ENCODE measurements around the gene CELA1.
"Not testable (repeated sequence)": the region's sequence is repeated elsewhere in the genome, so short reads cannot be mapped to it uniquely, and the experiment has no call there.

The CELA1 gene

DNA sequence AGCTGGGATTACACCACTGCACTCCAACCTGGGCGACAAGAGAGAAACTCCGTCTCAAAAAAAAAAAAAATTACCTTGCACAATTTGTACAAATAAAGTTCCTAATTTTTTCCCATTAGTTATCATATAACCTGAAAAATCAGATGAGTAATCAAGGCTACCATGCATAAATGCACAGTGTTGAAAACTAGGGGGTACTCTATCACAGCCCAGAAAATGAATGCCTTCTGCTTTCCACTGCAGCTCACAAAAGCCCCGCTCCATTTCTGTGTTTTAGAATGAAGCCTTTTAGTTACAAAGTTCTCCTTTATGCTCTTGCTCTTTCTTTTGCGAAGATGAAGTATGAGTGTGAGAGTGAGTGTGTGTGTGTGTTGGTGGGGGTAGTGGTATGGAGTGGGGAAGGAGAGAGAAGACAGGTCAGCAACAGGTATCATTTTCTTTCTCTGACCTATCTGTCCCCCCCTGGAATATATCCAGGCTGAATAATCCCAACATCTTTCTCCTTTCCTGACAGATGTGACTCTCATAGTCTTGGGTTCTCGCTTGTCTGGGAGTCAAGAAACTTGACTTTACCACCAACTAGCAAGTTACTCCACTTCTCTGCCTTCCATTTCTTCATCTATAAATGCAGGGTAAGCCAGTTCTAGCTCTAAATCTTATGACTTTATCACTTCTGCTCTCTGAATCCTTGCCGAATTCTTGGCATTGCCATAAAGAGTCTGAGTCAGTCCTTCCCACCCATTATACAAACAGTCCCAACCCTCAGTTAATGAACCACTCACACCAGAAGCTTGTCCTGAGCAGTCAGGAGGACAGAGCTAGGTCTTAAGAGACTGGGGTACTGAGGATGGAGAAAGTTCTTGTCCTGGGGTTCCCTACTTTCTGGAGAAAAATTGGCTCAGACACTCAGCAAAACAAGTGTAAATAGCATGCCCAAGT, 38.6 kb downstream of the CELA1 start:
- no peak for DNase-seq (ENCODE audit: low read depth)

- no peak for DNase-seq (ENCODE audit: low read depth)
Measured at GRCh38 chr12:51306507-51306906, 40.0 kb downstream of the CELA1 start.

GRCh38 chr12:51300768-51301167, 45.7 kb downstream of the CELA1 start:
- not testable (repeated sequence) for DNase-seq (ENCODE audit: low read depth)

DNA sequence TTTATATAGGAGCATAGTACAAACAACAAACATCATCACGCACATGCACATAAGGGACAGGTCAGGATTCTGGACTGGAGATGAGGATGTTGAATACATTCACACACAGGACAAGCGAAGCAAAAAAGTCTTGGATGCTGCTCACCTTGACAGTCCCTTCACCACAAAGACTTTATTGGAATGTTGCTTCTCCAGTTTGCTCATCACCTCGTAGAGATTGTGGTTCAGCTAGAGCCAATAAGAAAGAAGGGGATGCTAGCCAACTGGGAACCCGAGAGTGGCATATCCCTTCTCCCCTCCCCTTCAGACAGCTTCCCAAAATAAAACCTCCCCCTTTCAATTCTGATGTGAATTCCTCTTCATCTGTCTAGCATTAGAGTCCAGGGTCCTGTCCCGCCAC, 50.8 kb downstream of the CELA1 start:
- DNase-seq (ENCODE audit: low read depth) = no peak

- not testable (repeated sequence) for DNase-seq (ENCODE audit: low read depth)
Measured at GRCh38 chr12:51294097-51294496, 52.4 kb downstream of the CELA1 start.

DNA sequence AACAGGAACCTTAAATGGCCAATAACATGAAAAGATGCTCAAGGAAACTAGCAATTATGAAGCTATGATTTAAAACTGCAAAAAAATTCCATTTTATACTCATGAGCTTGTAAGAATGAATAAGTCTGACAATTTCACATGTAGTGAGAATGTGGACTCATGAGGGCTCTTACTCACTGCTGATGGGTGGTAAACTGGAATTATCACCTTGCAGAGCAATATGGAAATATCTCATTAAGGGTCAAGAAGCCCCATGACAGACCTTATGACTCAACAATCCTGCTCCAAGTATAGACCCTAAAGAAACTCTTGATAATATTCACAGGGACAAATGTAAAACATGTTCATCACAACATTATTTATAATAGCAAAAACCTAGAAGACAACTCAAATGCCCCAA, 52.8 kb downstream of the CELA1 start:
- no peak for DNase-seq (ENCODE audit: low read depth)

DNA sequence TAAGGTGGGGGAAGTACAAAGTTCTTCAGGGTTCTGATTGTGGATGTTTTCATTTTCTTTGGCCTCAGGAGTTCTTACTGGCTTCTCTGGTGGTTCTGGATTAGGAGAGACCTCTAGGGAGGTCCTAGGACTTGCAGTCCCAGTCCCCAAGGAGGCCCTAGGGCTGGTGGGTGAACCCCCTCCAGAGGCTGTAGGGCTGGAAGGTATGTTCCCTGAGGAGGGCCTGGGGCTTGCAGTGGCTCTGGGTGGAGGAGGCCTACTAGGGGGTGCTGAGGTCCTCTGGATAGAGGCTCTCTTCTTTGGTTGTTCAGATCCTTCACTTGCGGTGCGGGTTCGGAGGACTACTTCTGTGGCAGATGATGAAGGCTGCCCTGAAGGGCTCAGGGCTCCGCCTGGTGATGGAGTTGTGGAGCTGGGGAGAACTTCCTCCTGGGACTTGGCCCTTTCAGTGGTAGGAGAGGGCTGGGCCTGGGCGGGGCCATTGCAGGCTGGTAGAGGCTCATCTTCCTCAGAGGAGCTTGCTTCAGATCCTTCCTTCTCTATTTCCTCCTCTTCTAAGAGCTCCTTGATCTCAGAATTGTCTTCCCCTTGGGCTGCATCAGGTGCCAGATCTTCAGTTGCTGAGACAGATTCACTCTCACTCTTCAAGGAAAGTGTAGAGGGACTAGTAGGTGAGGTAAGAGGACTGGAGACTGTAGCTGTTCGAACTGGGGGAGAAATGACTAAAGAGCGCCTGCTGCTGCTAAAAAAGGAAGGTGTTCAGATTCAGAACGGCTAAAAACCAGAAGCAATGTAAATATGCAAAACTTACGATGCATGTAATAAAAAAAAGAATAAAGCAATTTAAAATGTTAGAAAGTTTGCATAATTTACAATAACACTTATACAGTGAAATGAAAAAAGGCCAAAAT, 54.6 kb downstream of the CELA1 start:
- DNase-seq (ENCODE audit: low read depth) = not testable (repeated sequence)

DNA sequence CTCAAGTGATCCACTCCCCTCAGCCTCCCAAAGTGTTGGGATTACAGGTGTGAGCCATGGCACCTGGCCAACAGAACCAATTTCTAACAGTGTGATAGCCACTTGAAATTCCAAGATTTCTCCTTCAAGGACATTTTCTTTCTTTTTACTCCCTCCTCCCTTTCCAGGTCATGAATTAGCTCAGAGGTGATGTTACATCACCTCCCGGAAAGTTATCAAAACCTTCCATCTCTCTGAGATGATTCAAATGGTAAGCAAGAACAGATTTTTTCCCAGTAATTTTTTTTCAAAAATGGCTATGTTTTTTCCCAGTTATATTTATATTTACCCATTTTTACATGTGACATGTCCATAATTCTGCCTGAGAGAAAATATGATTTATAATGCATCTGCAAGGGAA, 60.6 kb downstream of the CELA1 start:
- DNase-seq (ENCODE audit: low read depth) = no peak

DNA sequence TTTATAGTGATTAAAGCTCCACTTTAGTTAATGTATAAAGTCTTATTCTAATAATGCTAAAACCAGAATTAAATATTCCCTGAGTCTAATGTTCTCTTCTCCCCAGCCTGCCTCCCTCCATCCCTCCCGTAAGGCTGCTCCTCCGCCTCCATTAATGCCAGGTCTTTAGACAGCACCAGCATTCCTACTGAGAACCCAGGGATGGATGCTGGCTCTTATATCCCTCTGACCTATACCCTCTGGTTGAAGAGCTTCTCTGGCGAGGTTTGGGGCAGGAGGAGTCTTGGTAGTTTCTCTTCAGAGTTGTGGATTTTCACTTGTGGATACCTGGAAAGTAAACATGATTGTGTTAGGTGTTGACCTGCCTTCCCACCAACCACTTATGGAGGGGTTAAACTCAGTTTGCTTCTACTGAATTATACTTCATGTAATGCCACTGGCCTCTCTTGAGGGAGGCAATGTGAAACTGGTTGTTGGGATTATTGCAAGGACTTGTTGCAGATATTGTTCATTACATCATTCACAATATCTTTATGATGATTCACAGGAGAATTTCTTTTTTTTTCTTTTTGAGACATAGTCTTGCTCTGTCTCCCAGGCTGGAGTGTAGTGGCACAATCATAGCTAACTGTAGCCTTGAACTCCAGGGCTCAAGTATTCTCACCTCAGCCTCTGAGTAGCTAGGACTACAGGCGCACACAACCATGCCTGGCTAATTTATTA, 65.1 kb downstream of the CELA1 start:
- DNase-seq (ENCODE audit: low read depth) = no peak
